HepG2 (cell line): ENCODE results near the gene DNAJC11. TPM values are rescaled to one million over a fixed set of nuclear protein-coding genes. Genes with fewer than 3 reads are reported as not detected.

Experiments
- FOXA1 ChIP-seq, 2 experiments: fragments of 450-650 bp in 1 of 2; sonication (generic) in 1 of 2; formaldehyde crosslinking in 1 of 2; IDR thresholded peaks; 2 replicates each; pipeline versions ENCODE4 v1.4.0 to v1.6.1; 2016 to 2020; ENCODE audit warnings: missing genetic modification reagents in 1 of 2
- HMGA1 ChIP-seq: sonication (generic); formaldehyde crosslinking; conservative IDR thresholded peaks from 2 replicates; pipeline ENCODE4 v1.4.0; 2020; ENCODE audit warnings: missing genetic modification reagents
- ISL2 ChIP-seq: sonication (generic); formaldehyde crosslinking; IDR thresholded peaks from 2 replicates; pipeline ENCODE4 v1.5.0; 2020; ENCODE audit warnings: missing genetic modification reagents
- KDM5A ChIP-seq: fragments of 200-600 bp; sonication (generic); IDR thresholded peaks from 2 replicates; pipeline ENCODE4 v1.7.0; 2018; ENCODE audit warnings: antibody characterized with exemption, mild to moderate bottlenecking, low read length, borderline replicate concordance
- MXD4 ChIP-seq: IDR thresholded peaks from 2 replicates; pipeline ENCODE4 v1.6.1; 2016; ENCODE audit warnings: mild to moderate bottlenecking, missing biosample characterization, missing genetic modification reagents
- ONECUT2 ChIP-seq: sonication (generic); formaldehyde crosslinking; IDR thresholded peaks from 2 replicates; pipeline ENCODE4 v1.4.0; 2020; ENCODE audit warnings: missing genetic modification reagents
- PCBP2 ChIP-seq: fragments of 200-400 bp; formaldehyde crosslinking; optimal IDR thresholded peaks from 2 replicates; pipeline ENCODE3; 2018; ENCODE audit warnings: low read length, low read depth; ENCODE audit not compliant: poor library complexity, severe bottlenecking
- PLRG1 ChIP-seq: fragments of 450-650 bp; conservative IDR thresholded peaks from 2 replicates; pipeline ENCODE4 v1.6.1; 2016
- RELA ChIP-seq: sonication (generic); formaldehyde crosslinking; IDR thresholded peaks from 2 replicates; pipeline ENCODE4 v1.4.0; 2020; ENCODE audit warnings: missing genetic modification reagents
- SP5 ChIP-seq: IDR thresholded peaks from 2 replicates; pipeline ENCODE4 v1.6.1; 2016; ENCODE audit warnings: low read depth, borderline replicate concordance
- TCF7 ChIP-seq: sonication (generic); IDR thresholded peaks from 2 replicates; pipeline ENCODE4 v1.6.1; 2016; ENCODE audit warnings: antibody characterized with exemption, low read depth
- ZNF143 ChIP-seq: sonication (generic); formaldehyde crosslinking; IDR thresholded peaks from 2 replicates; pipeline ENCODE4 v1.4.0; 2020; ENCODE audit warnings: missing genetic modification reagents
- ZNF256 ChIP-seq: sonication (generic); formaldehyde crosslinking; conservative IDR thresholded peaks from 2 replicates; pipeline ENCODE4 v1.4.0; 2020; ENCODE audit warnings: missing genetic modification reagents
- ZNF329 ChIP-seq: sonication (generic); formaldehyde crosslinking; IDR thresholded peaks from 2 replicates; pipeline ENCODE4 v1.9.0; 2021; ENCODE audit warnings: low read depth, mild to moderate bottlenecking, missing genetic modification reagents
- ZNF446 ChIP-seq: sonication (generic); formaldehyde crosslinking; IDR thresholded peaks from 2 replicates; pipeline ENCODE4 v1.5.0; 2020; ENCODE audit warnings: mild to moderate bottlenecking, missing genetic modification reagents
- ZNF530 ChIP-seq: sonication (generic); formaldehyde crosslinking; IDR thresholded peaks from 2 replicates; pipeline ENCODE4 v1.5.0; 2020; ENCODE audit warnings: low read depth, mild to moderate bottlenecking, missing genetic modification reagents
- ZNF557 ChIP-seq: sonication (generic); formaldehyde crosslinking; IDR thresholded peaks from 2 replicates; pipeline ENCODE4 v1.4.0; 2020; ENCODE audit warnings: missing genetic modification reagents
- ZNF562 ChIP-seq: sonication (generic); formaldehyde crosslinking; IDR thresholded peaks from 2 replicates; pipeline ENCODE4 v1.8.0; 2022; ENCODE audit warnings: missing genetic modification reagents, borderline replicate concordance
- ZNF703 ChIP-seq: sonication (generic); formaldehyde crosslinking; IDR thresholded peaks from 2 replicates; pipeline ENCODE4 v1.5.1; 2020; ENCODE audit warnings: missing genetic modification reagents, mild to moderate bottlenecking, moderate library complexity, borderline replicate concordance
- ZNF761 ChIP-seq: sonication (generic); formaldehyde crosslinking; conservative IDR thresholded peaks from 2 replicates; pipeline ENCODE4 v1.4.0; 2020; ENCODE audit warnings: mild to moderate bottlenecking, missing genetic modification reagents
- ZSCAN9 ChIP-seq: IDR thresholded peaks from 2 replicates; pipeline ENCODE4 v1.6.1; 2016; ENCODE audit warnings: borderline replicate concordance
- polyA plus RNA-seq, 8 experiments: library from polyadenylated mRNA; depleted of rRNA in 3 of 8; stranded (reverse) in 7 of 8; unstranded in 1 of 8; fragments of >200 nt; fragmentation: Illumina TruSeq in 4 of 8; extraction: Trizol in 4 of 8; gene quantifications; 2 replicates each; pipeline versions ENCODE4 v1.2.1 to v1.2.3, GENCODE V29; 2011 to 2016; ENCODE audit warnings: low read depth in 4 of 8, missing spikeins in 1 of 8, mixed read lengths in 1 of 8; ENCODE audit not compliant: insufficient read depth in 1 of 8
- total RNA-seq, 5 experiments: library from RNA; depleted of rRNA; stranded (reverse); fragments of >200 nt; fragmentation: Illumina TruSeq; extraction: Trizol; gene quantifications; 2 replicates each; pipeline ENCODE4 v1.2.3, GENCODE V29; 2016; ENCODE audit warnings: low read depth in 1 of 5
- TF ChIP-seq, protein P1 (sequence below): sonication (generic); formaldehyde crosslinking; IDR thresholded peaks from 2 replicates; pipeline ENCODE4 v1.4.0; 2020; ENCODE audit warnings: mild to moderate bottlenecking, missing genetic modification reagents
- TF ChIP-seq, protein P2 (sequence below): sonication (generic); formaldehyde crosslinking; IDR thresholded peaks from 2 replicates; pipeline ENCODE4 v1.4.0; 2020; ENCODE audit warnings: missing genetic modification reagents, borderline replicate concordance
- TF ChIP-seq, protein P3 (sequence below): sonication (generic); formaldehyde crosslinking; IDR thresholded peaks from 2 replicates; pipeline ENCODE4 v1.8.1; 2023; ENCODE audit warnings: mild to moderate bottlenecking, inconsistent platforms, moderate library complexity, missing genetic modification reagents, borderline replicate concordance

Gene DNAJC11
- total and polyA plus RNA-seq, 2 of the 13 experiments (the other 11 are each of a cell fraction or from before 2014, with no cell fraction given): 25.1 to 47.6 TPM

DNA sequence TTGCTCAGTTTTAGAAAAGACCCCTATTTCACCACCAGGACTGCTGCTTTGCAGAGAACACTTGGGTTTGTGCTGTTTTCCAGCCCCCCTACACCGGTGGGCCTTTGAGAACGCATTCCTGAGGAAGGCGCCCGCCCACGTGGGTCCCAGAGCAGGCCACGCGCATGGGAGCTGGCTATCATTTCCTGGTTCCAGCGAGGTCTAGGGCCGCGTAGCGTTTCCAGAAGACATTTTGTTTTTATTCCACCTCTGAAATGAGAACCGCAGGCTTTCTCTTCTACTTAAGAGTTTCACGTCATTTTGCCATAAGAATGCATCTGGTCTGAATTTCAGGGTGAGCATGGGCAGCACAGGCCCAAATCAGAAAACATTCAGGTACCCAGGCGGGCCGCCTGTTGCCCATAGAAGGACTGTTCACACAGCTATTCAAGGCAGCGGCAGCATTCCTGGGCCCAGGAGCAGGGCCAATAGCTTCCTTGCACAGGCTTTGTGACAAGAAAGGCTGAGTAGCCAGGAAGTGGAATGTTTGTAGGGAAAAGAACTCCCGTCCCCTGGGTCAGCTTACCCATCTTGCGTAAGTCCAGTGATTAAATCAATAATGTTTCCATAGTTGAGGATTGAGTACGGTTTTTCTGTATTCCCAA is 97.6 kb downstream of the DNAJC11 start (continued):
- no peak for TF ChIP-seq MXD4 (CRISPR knock-in tag)
- no peak for TF ChIP-seq ISL2 (CRISPR knock-in tag)
- no peak for TF ChIP-seq ZNF761
- 0 out of 2 replicates have a peak, but pooled peaks have one; percentile 46 for TF ChIP-seq SP5 (CRISPR knock-in tag)
- no peak for TF ChIP-seq FOXA1 (IDR thresholded peaks at IDR 0.05)
- peak; percentile 47 for TF ChIP-seq FOXA1 (CRISPR knock-in tag; IDR thresholded peaks at IDR 0.05)
- TF ChIP-seq ZNF557 (CRISPR knock-in tag): no peak
- peak; percentile 98 for TF ChIP-seq ONECUT2 (CRISPR knock-in tag)
- no peak for TF ChIP-seq ZNF530 (CRISPR knock-in tag)
- peak; percentile 52; the same call in 1 of the 2 replicates for TF ChIP-seq RELA (CRISPR knock-in tag)
- TF ChIP-seq, protein P1, sequence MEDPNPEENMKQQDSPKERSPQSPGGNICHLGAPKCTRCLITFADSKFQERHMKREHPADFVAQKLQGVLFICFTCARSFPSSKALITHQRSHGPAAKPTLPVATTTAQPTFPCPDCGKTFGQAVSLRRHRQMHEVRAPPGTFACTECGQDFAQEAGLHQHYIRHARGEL (CRISPR knock-in tag): no peak
- no peak for TF ChIP-seq HMGA1 (CRISPR knock-in tag)
- no peak for TF ChIP-seq ZNF562 (CRISPR knock-in tag)
- TF ChIP-seq ZNF329 (CRISPR knock-in tag): no peak
- TF ChIP-seq, protein P2, sequence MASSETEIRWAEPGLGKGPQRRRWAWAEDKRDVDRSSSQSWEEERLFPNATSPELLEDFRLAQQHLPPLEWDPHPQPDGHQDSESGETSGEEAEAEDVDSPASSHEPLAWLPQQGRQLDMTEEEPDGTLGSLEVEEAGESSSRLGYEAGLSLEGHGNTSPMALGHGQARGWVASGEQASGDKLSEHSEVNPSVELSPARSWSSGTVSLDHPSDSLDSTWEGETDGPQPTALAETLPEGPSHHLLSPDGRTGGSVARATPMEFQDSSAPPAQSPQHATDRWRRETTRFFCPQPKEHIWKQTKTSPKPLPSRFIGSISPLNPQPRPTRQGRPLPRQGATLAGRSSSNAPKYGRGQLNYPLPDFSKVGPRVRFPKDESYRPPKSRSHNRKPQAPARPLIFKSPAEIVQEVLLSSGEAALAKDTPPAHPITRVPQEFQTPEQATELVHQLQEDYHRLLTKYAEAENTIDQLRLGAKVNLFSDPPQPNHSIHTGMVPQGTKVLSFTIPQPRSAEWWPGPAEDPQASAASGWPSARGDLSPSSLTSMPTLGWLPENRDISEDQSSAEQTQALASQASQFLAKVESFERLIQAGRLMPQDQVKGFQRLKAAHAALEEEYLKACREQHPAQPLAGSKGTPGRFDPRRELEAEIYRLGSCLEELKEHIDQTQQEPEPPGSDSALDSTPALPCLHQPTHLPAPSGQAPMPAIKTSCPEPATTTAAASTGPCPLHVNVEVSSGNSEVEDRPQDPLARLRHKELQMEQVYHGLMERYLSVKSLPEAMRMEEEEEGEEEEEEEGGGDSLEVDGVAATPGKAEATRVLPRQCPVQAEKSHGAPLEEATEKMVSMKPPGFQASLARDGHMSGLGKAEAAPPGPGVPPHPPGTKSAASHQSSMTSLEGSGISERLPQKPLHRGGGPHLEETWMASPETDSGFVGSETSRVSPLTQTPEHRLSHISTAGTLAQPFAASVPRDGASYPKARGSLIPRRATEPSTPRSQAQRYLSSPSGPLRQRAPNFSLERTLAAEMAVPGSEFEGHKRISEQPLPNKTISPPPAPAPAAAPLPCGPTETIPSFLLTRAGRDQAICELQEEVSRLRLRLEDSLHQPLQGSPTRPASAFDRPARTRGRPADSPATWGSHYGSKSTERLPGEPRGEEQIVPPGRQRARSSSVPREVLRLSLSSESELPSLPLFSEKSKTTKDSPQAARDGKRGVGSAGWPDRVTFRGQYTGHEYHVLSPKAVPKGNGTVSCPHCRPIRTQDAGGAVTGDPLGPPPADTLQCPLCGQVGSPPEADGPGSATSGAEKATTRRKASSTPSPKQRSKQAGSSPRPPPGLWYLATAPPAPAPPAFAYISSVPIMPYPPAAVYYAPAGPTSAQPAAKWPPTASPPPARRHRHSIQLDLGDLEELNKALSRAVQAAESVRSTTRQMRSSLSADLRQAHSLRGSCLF: no peak
- no peak for TF ChIP-seq ZNF703 (CRISPR knock-in tag)
- TF ChIP-seq KDM5A: no peak; the same call in 1 of the 2 replicates
- no peak for TF ChIP-seq ZNF256 (CRISPR knock-in tag)
- TF ChIP-seq, protein P3, sequence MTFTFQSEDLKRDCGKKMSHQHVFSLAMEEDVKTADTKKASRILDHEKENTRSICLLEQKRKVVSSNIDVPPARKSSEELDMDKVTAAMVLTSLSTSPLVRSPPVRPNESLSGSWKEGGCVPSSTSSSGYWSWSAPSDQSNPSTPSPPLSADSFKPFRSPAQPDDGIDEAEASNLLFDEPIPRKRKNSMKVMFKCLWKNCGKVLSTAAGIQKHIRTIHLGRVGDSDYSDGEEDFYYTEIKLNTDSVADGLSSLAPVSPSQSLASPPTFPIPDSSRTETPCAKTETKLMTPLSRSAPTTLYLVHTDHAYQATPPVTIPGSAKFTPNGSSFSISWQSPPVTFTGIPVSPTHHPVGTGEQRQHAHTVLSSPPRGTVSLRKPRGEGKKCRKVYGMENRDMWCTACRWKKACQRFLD (CRISPR knock-in tag): peak; percentile 59; the same call in 1 of the 2 replicates
- TF ChIP-seq PCBP2: no peak
- TF ChIP-seq TCF7: no peak
- TF ChIP-seq PLRG1: no peak
- TF ChIP-seq ZNF143 (CRISPR knock-in tag): no peak; the same call in 1 of the 2 replicates
- TF ChIP-seq ZNF446 (CRISPR knock-in tag): no peak
- TF ChIP-seq ZSCAN9 (CRISPR knock-in tag): peak; percentile 88
